Neural cell (in vitro differentiated cells): Measurements from ENCODE around the gene TEX22.

ENCODE experiments used
- CTCF ChIP-seq: fragments of 450-650 bp; IDR thresholded peaks from 2 replicates; pipeline ENCODE4 v1.5.1; 2014; ENCODE audit warnings: antibody characterized with exemption, mild to moderate bottlenecking, moderate library complexity; ENCODE audit not compliant: poor library complexity, severe bottlenecking
- EP300 ChIP-seq: fragments of 450-650 bp; conservative IDR thresholded peaks from 2 replicates; pipeline ENCODE4 v1.6.1; 2014; ENCODE audit warnings: antibody characterized with exemption, mild to moderate bottlenecking, moderate library complexity; ENCODE audit not compliant: poor library complexity, severe bottlenecking
- EZH2 ChIP-seq: fragments of 200-600, 300-800 bp; shearing (Covaris generic), sonication (generic); IDR thresholded peaks from 2 replicates; pipeline ENCODE4 v1.6.1; 2014; ENCODE audit warnings: antibody characterized with exemption, low read length, borderline replicate concordance, mild to moderate bottlenecking; ENCODE audit not compliant: insufficient read depth, poor library complexity, severe bottlenecking
- MXI1 ChIP-seq: fragments of 450-650 bp; conservative IDR thresholded peaks from 2 replicates; pipeline ENCODE4 v1.6.1; 2014; ENCODE audit warnings: antibody characterized with exemption, mild to moderate bottlenecking; ENCODE audit not compliant: poor library complexity, severe bottlenecking
- POLR2AphosphoS5 ChIP-seq: IDR thresholded peaks from 2 replicates; pipeline ENCODE4 v1.6.1; 2012
- SMC3 ChIP-seq: fragments of 450-650 bp; conservative IDR thresholded peaks from 2 replicates; pipeline ENCODE4 v1.6.1; 2014; ENCODE audit warnings: antibody characterized with exemption, mild to moderate bottlenecking, moderate library complexity; ENCODE audit not compliant: poor library complexity
- TAF1 ChIP-seq: IDR thresholded peaks from 2 replicates; pipeline ENCODE4 v1.6.1; 2012; ENCODE audit warnings: low read depth

DNA sequence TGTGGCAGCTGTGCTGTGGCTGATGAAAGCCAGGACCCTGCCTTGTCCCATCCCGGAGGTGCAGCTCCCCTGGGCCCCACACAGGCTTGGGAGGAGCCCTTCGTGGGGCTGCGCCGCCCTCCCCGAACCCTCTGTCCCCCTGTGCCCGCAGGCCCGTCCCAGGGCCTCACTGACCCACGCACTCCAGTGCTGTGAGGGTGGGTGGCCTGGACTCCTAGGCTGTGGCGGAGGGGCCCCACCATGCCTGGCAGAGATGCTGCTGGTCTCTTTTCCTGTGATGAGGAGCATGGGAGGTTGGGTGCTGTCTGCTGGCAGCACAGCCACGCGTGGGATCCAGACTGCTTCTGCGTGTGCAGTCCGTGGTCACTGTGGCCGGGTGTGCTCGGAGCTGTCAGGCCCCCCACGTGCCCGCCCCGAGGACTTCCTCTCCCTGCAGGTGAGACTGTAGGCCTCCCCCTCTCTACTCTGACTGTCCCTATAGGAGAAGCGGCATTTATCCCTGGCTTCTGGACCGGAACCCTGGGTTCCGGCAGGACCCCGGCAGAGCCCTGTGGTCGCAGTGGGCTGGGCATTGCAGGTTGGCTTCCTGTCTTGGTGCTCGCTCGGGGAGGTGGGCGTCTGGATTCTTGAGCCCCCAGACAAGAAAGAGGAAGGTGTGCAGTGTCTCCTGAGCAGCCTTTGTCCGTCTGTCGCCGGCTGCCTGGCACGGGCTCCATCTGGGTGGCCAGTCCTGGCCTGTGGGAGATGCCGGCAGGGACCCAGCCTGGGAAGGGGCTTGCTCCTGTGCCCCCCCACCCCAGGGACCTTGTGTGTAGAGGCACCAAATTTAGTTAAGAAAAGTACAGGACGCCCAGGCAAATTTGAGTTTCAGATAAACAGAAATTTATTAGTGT lies 23.6 kb downstream of the TEX22 start:
- TF ChIP-seq POLR2AphosphoS5 (no peak), EZH2 (no peak), CTCF (no peak), TAF1 (no peak), EP300 (no peak), SMC3 (no peak), MXI1 (no peak)
